NCI-H82 (cell line): ENCODE results near the gene VSIG2.
"Not testable (repeated sequence)": the region's sequence is repeated elsewhere in the genome, so short reads cannot be mapped to it uniquely, and the experiment has no call there.

Experiments
- DNase-seq: peaks from one replicate; lab custom pipeline; 2025; lab: John Stamatoyannopoulos, UW

The VSIG2 gene, protein sequence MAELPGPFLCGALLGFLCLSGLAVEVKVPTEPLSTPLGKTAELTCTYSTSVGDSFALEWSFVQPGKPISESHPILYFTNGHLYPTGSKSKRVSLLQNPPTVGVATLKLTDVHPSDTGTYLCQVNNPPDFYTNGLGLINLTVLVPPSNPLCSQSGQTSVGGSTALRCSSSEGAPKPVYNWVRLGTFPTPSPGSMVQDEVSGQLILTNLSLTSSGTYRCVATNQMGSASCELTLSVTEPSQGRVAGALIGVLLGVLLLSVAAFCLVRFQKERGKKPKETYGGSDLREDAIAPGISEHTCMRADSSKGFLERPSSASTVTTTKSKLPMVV

DNA sequence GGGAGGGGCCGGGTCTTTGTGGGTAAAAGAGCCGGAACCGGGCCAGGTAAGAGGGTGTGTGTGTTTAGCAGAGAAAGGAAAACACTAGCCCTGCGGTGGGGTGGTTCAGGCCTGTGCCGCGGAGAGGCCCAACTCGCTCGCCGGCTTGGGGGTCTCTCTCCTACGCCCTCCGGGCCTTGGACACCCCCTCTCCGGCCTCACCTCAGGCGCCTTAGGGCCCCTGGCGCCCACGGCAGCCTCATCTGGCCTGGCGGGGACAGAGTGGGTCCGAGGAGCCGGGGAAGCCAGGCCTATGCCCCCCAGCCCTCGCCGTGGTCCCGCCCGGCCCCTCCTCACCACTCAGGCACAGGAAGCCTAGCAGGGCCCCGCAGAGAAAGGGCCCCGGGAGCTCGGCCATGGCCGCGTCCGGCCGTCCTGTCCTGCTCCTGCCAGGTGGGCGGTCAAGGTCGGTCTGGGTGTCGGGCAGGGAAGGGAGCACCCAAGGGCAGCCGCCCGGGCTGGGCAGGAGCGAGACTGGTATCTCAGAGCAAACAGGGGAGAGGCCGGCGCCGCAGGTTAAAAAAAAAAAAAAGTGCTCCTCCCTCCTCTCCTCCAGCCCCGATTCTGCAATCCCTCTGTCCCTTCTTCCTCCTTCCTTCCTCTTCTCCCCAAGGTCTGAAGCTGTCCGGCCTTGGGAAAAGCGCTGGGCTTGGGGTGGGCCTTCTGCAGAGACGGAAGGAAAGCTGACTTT, at the start of gene VSIG2:
Gene VSIG2 (minus strand): TSS at position 515 of the 730 bp plus-strand sequence. CDS start 118 bp downstream, at position 397.
- no peak for DNase-seq

DNA sequence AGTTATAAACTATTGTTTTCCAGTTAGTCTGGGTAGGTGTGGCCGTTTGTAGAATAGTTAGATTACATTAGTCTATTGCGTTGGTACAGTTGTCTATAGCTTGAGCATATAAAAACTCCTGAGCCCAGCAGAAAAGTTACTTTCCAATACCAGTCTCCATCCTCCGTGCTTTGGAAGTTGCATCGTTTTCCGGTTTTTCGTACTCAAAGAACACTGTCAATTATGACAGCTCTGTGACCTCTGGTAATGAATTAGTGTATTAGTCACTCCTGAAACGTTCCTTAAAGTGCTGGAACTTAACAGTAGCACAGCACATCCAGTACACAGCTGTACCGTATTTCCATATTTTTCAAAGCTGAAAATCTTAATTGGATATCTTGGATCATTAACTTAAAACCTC, 49.0 kb upstream of the VSIG2 start:
- DNase-seq: no peak

DNA sequence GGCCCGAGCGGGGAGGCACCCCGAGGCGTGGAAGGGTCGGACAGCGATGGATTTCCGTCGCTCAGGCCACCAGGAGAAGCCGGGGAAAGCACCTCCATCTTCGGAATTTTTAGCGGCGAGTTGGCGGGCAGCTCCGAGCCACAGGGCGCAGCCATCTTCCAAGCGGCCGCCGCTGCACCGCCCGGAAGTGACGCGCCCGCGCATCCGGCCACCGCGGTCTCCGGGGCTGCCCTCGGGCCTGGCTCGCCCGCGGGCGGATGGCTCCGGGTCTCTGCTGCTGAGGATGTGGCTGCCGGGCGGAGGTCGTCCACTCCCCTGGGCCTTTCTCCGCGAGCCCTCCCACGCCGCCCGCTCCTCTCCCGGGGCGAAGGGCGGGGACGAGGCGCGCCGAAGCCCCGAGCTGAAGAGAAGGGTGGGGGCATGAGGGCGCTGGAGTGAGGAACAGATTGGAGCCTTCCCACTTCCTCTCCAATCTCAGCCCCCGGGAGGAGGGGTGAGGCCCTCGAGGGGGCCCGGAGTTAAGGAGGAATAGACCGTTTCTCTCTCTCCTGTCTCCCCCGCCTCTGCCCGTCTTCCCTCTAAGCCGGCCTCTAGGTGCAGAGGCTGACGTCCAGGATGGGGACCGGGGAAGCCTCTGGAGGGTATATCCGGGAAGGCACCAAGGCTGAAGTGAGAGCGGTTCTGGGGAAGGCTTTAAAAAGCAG, 48.3 kb upstream of the VSIG2 start, which contains the start of gene MSANTD2:
Gene MSANTD2 (minus strand): TSS at position 181 of the 704 bp plus-strand sequence. CDS start 26 bp downstream, at position 155.
- DNase-seq: peak; percentile 92

DNA sequence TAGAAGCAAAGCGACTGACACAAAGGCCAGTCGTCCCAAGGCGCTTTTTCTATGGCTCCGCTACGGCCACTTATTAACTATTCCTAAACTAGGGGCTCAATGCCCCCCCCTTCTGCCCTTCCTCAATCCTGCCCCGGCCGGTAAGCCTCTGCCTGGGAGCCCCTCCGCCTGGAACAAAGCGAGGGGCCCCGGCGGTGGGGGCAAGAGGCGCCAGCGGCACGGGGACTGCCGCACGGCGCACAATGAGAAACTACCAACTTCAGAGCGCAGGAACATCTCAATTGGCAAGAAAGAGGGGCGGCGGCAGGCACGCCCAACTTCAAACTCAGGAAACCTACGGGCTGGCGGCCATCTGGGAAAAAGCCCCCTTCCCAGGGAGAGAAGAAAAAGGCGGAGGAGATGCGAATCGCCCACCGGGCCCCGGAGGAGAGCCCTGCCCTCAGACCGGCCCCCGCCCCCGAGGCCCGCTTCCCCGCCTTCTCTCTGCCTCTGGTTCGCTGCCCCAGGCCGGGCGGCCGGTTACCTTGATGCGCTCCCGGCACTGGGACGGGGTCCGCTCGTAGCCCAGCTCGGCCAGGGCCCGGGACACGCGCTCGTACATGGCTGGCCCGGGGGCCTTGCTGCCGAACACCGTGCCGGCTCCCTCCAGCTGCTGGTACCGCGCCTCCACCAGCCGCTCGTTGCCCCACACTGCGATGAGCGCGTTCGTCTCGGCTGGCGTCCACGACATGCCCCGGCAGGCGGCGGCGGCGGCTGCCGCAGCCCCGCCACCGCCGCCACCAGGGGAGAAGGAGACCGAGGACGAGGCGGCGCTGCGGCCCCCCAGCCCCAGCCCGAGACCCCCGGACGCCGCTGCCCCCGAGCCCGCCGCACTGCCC, 47.5 kb upstream of the VSIG2 start:
- peak; percentile 33 for DNase-seq

DNA sequence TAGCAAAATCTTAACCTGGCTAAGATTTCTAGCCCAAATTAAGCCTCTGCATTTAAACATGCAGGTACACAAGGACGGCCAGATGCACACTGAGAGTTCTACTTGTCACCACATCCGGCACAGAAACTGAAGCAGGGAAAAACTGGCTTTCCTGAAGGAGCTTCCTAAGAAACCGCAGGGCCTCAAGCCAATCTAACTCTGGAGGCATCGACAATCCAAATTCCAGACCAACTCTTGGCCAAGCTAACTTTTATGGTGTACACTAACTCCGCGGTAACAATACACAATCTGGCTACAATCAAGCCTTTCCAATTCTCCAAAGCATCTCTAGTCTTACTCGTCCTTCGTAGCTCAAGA, 46.9 kb upstream of the VSIG2 start:
- DNase-seq: peak; percentile 39

DNA sequence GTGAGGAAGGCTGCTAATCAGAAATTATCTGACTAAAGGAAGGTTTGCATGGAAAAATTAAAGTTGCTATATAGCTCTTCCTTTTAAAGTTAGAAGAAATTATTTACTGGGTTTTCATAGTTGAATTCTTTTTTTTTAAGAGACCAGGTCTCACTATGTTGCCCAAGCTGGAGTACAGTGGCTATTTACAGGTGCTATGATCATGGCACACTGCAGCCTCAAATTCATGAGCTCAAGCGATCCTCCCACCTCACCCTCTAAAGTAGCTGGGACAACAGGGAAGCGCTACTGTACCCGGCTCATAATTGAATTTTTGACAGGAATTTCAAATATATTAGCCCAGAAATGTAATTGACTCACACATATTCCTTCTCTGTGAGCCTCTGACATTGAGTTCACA, 44.3 kb upstream of the VSIG2 start:
- no peak for DNase-seq

DNA sequence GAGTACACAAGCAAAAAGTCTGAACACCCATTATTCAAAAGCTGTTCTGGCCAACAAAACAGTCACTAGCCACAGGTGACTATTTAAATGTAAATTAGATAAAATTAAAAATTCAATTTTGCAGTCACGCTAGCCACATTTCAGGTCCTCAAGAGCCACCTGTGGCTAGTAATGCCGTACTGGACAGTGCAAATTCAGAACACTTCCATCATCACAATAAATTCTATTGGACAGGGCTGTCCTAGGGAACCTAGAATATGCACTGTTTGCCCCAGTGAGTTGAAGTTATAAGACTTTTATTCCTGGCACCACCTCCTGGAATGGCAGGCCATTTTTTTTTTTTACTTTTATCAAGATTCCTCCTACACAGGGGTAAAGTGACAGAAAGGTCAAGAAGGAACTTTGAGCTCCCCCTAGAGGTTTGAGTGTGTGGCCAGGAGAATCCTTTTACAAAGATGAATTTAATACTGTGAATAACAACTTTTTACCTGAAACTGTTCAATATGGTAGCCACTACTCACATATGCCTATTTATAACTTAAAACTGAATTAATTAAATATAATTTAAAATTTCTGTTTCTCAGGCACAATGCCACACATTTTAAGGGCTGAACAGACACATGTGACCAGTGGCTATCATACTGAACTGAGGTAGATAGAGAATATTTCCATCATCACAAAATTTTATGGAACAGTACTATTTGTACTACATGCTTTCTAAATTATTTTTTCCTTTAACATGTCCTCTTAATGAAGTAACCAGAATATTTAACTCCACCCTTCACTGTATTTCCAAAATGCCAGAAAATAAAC, 41.6 kb upstream of the VSIG2 start:
- DNase-seq: peak; percentile 55

DNA sequence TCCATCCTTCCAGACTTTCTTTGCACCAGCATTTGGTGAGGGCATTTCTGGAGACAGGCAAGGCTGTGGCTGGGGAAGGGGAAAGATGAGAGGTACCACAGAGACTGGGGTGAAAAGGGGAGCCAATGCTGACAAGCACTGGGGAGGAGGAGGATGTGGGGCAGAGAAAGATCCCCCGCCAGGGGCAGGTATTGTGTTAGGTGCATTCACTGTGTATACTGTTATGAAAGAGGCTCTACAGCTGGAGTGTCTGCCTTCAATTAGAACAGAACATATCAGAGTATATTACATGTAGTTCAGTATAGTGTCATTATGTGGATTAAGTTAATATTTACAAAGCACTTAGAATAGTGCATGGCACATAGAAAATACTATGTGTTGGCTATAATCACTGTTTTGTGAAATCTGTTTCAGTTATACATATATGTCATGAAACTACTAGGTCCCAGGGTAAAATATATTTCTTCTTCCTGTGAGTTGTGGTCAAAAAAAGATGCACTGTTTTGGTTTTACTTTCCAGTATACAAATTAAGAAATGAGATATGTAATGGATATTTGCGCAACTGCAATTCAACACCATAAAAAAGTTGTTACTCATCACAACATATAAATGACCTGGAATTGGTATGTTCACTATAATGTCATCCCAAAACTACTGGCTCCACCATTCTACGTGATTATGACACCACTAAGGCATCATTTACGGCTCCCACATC, 39.7 kb upstream of the VSIG2 start:
- DNase-seq: no peak

DNA sequence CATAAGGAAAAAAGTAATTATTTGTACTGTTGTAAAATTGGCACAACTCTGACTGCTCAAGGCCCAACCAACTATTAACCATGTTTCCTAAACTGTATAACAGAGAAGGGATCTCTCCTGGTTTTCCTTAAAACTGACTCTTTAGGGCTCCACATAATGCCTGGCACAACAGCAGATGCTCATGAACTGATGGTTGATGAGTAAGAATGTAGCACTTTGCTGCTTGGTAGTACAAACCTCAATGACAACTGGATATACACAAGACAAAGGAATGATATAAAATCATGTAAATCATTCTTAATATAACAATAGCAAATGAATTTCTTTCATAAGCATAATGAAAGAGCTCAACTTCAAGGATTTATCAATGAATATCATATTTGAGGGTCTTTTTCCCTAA, 36.5 kb upstream of the VSIG2 start:
- no peak for DNase-seq

DNA sequence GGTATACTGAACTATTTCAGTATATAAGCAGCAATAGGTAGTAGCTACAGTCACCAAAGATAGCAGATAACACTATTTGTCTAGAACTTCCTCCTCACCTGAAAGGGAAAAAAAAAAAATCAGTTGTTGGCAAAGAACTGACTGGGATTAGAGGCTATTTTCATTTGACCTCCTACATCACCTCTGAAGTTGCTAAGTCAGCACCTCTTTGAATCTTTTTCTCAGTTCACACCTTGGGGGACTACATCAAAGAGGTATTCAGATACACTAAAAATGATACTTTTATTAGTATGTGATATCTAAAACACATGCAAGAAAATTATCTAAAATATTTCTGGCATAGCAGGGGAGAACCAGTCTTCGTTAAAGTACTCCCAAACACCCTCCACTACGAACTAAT, 32.0 kb upstream of the VSIG2 start:
- no peak for DNase-seq

DNA sequence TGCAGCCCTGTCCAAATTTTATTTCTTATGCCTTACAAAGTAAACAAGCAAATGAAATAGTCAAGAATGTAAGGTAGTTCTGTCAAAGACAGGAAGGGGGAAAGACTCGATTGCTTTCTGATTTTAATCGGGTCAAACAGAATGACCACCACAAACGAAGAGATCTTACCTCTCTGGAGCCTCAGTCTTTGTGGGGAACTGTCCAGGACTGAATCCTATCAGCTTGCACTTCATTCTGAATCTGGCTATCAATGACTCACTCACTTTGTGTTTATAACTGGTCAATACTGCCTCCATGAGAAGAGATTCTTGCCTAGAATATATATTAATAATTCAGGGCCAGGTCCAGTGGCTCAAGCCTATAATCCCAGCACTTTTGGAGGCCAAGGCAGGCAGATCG, 30.9 kb upstream of the VSIG2 start:
- no peak for DNase-seq

DNA sequence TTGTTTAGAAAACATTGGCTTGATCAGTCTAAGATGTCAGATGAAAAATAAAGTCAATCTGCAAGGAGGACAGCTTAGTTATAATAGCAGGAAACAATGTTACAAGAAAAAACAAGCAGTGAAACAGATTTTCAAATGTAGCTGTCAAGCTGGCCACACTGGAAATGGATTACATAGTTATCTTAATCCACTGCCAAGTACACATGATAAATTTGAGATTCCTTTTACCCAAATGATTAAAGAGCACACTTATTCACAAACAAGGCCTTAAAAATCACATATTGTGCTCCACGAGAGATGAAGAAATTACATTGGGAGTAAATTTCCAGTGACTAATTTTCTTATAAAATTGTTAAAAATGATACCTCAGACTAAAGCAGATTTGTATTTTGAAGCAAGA, 27.5 kb upstream of the VSIG2 start:
- DNase-seq: no peak

DNA sequence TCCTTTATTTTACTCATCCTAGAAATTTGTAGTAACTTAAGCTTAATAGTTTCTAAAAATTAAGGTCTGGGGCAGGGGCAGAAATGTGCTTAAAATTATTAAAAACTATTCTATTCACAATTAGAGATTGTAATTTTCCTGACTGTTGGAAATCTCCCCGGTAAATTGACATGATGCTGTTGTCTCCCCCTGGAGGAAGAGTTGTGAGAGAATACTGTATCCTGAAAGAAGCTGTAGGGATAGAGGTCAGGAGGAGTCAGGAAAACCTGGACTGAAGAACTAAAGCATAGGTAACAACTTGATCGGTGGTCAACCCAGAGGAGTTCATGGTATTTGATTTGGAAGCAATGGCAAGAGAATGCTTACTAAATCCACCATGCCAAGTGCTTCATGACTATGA, 26.2 kb upstream of the VSIG2 start:
- DNase-seq: no peak

DNA sequence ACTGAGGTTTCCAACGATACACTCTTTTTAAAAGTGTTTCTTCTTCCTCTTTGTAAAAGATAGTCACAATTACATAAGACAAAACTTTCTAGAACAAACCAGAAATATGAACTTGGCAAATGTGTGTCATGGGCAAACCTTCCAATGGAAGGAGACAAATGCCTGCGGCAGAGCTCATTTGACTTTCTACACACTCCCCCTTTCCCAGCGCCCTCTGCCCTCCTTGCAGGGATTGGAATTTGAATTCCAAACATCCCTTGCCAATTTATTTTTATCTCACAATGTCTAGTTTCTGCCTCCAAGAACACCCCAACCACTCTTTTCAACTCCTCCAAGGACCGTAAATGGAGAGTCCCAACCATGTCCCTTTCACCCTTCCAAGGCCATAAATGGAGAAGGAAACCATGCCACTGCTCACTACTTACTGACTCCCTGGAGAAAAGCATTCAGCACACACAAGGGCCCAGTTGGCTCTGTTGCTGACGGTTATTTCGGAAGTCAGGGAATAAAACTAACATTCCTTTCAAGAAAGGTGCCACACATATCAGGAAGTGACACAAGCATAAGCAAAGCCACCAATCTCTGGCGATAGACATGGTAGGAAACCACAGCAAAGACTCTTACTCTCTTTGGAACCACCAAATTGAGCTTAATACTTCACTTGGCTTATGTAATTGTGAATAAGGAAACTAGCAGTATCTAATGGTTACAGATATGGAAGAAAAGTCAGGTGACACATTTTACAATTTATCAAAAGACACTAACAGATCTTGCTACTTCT, 25.0 kb upstream of the VSIG2 start:
- DNase-seq: no peak

DNA sequence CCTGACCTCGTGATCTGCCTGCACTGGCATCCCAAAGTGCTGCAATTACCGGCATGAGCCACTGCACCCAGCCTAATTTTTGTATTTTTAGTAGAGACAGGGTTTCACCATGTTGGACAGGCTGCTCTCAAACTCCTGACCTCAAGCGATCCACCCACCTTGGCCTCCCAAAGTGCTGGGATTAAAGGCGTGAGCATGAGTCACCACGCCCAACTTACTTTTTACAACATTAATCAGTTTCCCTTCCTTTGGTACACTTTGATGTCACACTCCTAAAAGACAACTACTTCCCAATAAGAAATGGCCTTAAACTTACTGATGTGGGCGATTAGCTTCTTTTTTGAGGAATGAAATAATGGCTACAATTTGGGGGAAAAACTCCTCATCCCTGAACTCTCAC, 18.9 kb upstream of the VSIG2 start:
- DNase-seq: not testable (repeated sequence)

DNA sequence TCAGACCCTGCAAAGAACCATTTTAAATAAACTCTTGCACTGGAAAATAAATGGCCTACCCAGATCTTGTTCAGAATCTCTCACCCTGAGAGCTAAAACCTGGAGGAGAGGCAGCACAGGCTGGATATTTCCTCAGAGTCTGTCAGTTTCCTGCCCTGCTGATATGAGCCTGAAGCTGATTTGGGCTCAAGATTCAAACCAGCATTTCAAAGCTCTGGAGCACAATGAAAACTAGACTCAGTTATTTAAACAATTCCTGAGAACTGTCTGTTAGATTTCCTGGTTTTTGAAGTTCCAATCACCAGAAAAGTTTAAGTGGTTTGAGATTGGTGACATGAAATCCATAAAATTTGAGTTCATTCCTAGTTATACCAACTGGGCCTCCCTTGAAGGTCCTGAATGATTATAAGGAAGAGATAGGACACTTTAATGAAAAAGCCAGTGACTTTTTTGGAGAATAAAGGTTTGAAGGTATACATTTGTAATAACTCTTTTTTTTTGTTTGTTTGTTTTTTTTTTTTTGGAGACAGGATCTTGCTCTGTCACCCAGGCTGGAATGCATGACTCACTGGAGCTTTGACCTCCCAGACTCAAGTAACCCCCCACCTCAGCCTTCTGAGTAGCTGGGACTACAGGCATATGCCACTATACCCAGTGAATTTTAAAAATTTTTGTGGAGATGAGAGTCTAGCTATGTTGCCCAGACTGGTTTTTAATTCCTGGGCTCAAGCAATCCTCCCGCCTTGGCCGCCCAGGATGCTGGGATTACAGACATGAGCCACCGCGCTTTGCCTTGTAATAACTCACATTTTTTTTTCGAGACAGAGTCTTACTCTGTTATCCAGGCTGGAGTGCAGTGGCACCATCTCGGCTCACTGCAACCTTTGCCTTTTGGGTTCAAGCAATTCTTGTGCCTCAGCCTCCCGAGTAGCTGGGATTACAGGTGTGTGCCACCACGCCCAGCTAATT, 18.0 kb upstream of the VSIG2 start:
- DNase-seq: no peak

DNA sequence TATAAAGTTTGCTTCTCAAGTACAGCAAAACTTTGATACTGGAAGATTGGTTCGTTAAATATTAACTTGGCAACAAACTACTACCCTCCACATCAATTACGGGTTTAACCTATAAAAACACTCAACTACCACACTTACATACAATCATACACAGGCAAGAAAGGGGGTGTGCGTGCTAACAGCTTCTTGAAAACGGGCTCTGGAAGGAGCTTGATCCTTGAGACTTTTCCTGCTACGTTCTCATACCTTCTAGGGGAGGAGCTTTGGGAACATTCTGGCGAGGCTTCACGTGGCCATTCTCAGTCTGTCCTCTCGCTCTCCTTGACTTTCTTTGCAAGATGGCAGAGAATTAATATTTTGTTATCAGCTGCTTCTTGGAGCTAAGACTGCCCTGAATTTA, 16.9 kb upstream of the VSIG2 start:
- DNase-seq: no peak

DNA sequence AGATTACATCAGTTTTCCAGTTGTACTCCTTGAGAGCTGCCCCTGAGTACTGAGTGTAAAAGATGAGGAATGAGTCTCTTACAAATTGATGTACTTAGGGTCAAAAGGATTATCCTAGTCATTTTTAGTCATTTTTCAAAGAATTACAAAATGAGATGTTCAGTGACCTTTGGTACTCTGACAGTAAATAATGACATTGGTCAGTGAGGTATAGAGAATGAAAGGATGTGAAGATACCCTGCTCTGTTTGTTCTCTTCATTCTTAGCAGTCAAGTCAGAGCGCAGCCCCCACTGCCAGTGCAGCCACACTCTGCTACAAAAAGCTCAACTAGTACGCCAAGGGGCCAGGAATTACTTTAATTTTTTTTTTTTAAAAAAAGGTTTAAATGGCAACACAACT, 14.1 kb upstream of the VSIG2 start:
- DNase-seq: no peak
